DMS153 (cell line): ENCODE results near the gene CHAF1B.

Source experiments
- DNase-seq: peaks from one replicate; lab custom pipeline; 2025; lab: John Stamatoyannopoulos, UW

The CHAF1B gene

DNA sequence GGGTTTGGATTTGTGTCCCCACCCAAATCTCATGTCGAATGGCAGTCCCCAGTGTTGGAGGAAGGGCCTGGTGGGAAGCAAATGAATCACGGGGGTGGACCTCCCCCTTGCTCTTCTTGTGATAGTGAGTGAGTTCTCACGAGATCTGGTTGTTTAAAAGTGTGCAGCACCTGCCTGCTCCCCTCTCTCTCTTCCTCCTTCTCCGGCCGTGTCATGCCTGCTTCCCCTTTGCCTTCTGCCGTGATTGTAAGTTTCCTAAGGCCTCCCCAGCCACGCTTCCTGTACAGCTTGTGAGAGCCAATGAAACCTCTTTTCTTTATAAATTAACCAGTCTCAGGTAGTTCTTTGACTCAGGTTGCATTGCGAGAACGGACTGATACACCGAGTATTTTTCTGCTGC is 78.8 kb downstream of the CHAF1B start:
- DNase-seq: no peak

DNA sequence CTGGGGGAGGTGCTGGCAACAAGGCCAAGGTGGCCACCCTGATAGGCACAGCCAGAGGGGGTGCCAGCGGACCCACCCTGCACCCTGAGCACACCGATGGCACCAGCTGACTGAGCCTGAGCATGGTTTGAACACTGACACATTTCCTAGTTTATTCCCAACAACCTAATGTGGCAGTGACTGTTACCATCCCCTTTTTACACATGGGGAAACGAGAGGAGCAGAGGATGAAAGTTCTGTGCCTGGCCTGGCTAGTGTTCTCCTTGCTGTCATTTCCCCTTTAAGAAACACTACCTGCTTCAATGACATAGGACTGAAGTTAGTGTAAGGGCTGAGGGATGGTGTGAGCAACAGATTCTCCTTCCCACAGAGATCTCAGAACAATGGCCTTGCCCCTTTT is 79.4 kb downstream of the CHAF1B start:
- DNase-seq: no peak

DNA sequence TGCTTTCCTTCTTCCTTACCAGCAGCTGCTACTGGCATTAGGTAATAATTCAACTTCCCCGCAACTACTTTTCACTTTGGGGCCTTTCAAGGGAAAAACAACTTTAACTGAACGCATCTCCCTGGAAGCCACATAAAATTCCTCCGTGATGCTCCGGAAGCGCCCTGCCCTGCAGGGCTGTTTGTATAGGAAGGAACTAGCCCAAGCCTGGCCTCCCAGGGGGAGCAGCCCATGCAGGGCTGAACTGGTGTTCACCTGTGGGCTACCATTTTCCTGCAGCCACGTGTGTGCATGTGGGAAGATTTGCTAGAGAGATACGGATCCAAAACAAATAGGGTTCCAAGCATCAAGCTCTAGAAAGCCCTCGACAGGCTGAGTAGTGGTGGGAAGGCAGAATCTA is 80.3 kb downstream of the CHAF1B start:
- no peak for DNase-seq

DNA sequence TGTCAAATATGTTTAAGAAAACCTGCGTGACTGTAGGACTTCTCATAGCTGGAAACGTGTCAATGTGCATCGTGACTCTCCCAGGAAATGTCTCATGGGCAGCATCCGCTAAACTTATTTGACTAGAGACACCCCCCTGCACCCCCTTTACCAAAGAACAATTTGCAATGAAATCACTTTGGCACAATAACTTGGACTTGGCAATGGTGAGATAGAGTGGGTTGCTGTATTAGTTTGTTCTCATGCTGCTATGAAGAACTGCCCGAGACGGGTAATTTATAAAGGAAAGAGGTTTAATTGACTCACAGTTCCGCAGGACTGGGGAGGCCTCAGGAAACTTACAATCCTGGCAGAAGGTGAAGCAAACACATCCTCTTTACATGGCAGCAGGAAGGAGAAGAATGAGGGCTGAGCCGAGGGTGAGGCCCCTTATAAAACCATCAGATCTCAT is 80.9 kb downstream of the CHAF1B start:
- no peak for DNase-seq
